Epithelial cell of proximal tubule (primary cell): ENCODE measurements around the gene BIRC2. TPM values are rescaled to one million over a fixed set of nuclear protein-coding genes. Genes with fewer than 3 reads are reported as not detected.

Experiments used
- DNase-seq: peaks from one replicate; pipeline ENCODE4 v3.0.0-alpha.2; 2011; ENCODE audit warnings: low read depth
- H3K4me3 ChIP-seq: 2 replicates; pipeline ENCODE4 v1.5.1; 2011; ENCODE audit warnings: low read depth, mild to moderate bottlenecking, low read length
- CTCF ChIP-seq: conservative IDR thresholded peaks from 2 replicates; pipeline ENCODE4 v1.5.1; 2012; ENCODE audit warnings: low read depth, mild to moderate bottlenecking, low read length
- total RNA-seq: library from RNA; depleted of rRNA; stranded (reverse); fragments of >200 nt; gene quantifications from 2 replicates; pipeline ENCODE4 v1.2.3, GENCODE V29; 2015

Gene BIRC2
- total RNA-seq, 1 donor from 2014 or later: 85.3 TPM

- H3K4me3 ChIP-seq: no peak overlapping the region
- no peak for DNase-seq
- no peak for TF ChIP-seq CTCF
Measured at GRCh38 chr11:102383839-102384238, 36.8 kb downstream of the BIRC2 start.

- no peak overlapping the region for H3K4me3 ChIP-seq
- TF ChIP-seq CTCF: no peak
- no peak for DNase-seq
Measured at GRCh38 chr11:102384419-102385079, 37.5 kb downstream of the BIRC2 start.

- no peak for TF ChIP-seq CTCF
- no peak overlapping the region for H3K4me3 ChIP-seq
- no peak for DNase-seq
Measured at GRCh38 chr11:102385085-102386007, 38.3 kb downstream of the BIRC2 start.

- no peak for DNase-seq
- no peak overlapping the region for H3K4me3 ChIP-seq
- no peak for TF ChIP-seq CTCF
Measured at GRCh38 chr11:102386136-102386734, 39.2 kb downstream of the BIRC2 start.

- no peak for DNase-seq
- TF ChIP-seq CTCF: no peak
- H3K4me3 ChIP-seq: no peak overlapping the region
Measured at GRCh38 chr11:102387043-102387781, 40.2 kb downstream of the BIRC2 start.

- peak; percentile 18 for DNase-seq
- H3K4me3 ChIP-seq: no peak overlapping the region
- no peak for TF ChIP-seq CTCF
Measured at GRCh38 chr11:102389253-102389652, 42.2 kb downstream of the BIRC2 start.
